Right lobe of liver (tissue), 6 donors: ENCODE measurements around the gene S100PBP. TPM values are rescaled to one million over a fixed set of nuclear protein-coding genes. Genes with fewer than 3 reads are reported as not detected.

Experiments
- ATAC-seq, 4 donors: fragments of 200-7000 bp; cut with Tn5 transposase; one replicate each; pipeline ENCODE4 v1.9.1; 2020; ENCODE audit warnings: mild to moderate bottlenecking in 4 of 4, moderate library complexity in 4 of 4
- DNase-seq, 3 donors: peaks; one replicate each; pipeline ENCODE4 v3.0.0-alpha.2; 2020
- H3K27ac ChIP-seq, 3 donors: fragments of 200-600 bp; one replicate each; pipeline ENCODE4 v1.8.0; 2022
- H3K27me3 ChIP-seq, 2 donors: fragments of 200-600 bp; one replicate each; pipeline ENCODE4 v1.8.0; 2022
- H3K36me3 ChIP-seq, 4 donors: fragments of 200-600 bp; sonication (generic) in 1 of 4; one replicate each; pipeline versions ENCODE4 v1.5.1 to v1.8.0; 2017 to 2022; ENCODE audit warnings: control low read depth in 1 of 4
- H3K4me1 ChIP-seq, 4 donors: fragments of 200-600 bp; sonication (generic) in 1 of 4; one replicate each; pipeline versions ENCODE4 v1.5.1 to v1.8.0; 2017 to 2022; ENCODE audit warnings: control low read depth in 1 of 4
- H3K4me3 ChIP-seq, 3 donors: fragments of 200-600 bp; one replicate each; pipeline ENCODE4 v1.8.0; 2022
- H3K9me3 ChIP-seq, 4 donors: fragments of 200-600 bp; sonication (generic) in 1 of 4; one replicate each; pipeline versions ENCODE4 v1.5.1 to v1.8.0; 2017 to 2022; ENCODE audit warnings: control low read depth in 1 of 4
- POLR2A ChIP-seq: fragments of 450-650 bp; IDR thresholded peaks from one replicate; pipeline ENCODE4 v1.6.1; 2017; ENCODE audit warnings: antibody characterized with exemption, mild to moderate bottlenecking
- WGBS: methylation state at CpG from one replicate; pipeline ENCODE4 v1.1.6; 2018; ENCODE audit warnings: low coverage, low lambda C conversion rate; ENCODE audit not compliant: insufficient coverage; ENCODE audit errors: missing lambda C conversion rate; 5-methylcytosine and 5-hydroxymethylcytosine counted together
- intact Hi-C, 2 donors: fragments of 100-400 bp; cut with DNase I; formaldehyde crosslinking; loops; one replicate each; pipeline versions ENCODE4 v1.11.2 to v1.14.1; 2022
- total RNA-seq, 6 experiments: library from RNA; depleted of rRNA in 2 of 6; stranded (reverse); fragments of >200 nt in 2 of 6; fragmentation: NEBNext Ultra II Directional in 3 of 6; extraction: Animal tissue kit (Norgen Biotek cat#: 25700) in 3 of 6; gene quantifications; one replicate each; pipeline versions ENCODE4 v1.1.0 to v1.2.4, GENCODE V29; 2016 to 2023
- TF ChIP-seq, protein P1 (sequence below), 4 donors: fragments of 200-600 bp in 3 of 4; fragments of 450-650 bp in 1 of 4; IDR thresholded peaks; one replicate each; pipeline versions ENCODE4 v1.5.1 to v1.8.0; 2016 to 2022; ENCODE audit warnings: antibody characterized with exemption in 4 of 4, mild to moderate bottlenecking in 2 of 4
- donor health status: DM: no; HTN: yes; CAD: no.
- donor health status: DM: no; HTN: no; CAD: no.
- donor health status: DM: no; HTN: no; CAD: no.
- donor health status: DM: no; HTN: yes; CAD: no.
- donor health status: DM: no; HTN: yes; CAD: no.

Gene S100PBP
- total RNA-seq, 6 experiments from 2014 or later, result 7.6 to 14.6 (median 10.5) TPM

DNA sequence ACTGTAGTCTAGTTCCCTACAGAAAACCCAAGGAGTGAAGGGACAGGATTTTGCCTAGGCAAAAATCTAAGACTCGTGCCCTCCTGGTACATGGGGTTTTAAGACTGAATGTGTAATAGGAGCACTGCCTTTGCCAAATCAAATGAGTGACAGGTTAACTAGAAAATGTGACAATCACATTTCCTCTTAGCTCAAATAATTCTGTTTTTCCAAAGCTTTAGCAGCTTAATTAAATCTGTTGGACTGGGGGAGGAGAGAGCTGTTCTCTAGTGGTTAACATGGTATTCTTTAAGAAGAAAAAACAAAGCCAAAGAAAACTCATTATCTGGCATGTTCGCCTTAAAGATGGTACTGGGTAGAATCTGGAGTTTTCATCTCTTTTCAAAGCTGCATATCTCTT lies 40.7 kb downstream of the S100PBP start:
- H3K36me3 ChIP-seq, result peaks cover 0 to 21% (median 7%) of the 10 kb centered on the region in 4 donors
- peaks cover 0 to 9% (median 4%) of the 10 kb centered on the region in 4 donors for H3K4me1 ChIP-seq
- no peak overlapping the region for H3K4me3 ChIP-seq
- TF ChIP-seq POLR2A, result no peak
- TF ChIP-seq, protein P1, sequence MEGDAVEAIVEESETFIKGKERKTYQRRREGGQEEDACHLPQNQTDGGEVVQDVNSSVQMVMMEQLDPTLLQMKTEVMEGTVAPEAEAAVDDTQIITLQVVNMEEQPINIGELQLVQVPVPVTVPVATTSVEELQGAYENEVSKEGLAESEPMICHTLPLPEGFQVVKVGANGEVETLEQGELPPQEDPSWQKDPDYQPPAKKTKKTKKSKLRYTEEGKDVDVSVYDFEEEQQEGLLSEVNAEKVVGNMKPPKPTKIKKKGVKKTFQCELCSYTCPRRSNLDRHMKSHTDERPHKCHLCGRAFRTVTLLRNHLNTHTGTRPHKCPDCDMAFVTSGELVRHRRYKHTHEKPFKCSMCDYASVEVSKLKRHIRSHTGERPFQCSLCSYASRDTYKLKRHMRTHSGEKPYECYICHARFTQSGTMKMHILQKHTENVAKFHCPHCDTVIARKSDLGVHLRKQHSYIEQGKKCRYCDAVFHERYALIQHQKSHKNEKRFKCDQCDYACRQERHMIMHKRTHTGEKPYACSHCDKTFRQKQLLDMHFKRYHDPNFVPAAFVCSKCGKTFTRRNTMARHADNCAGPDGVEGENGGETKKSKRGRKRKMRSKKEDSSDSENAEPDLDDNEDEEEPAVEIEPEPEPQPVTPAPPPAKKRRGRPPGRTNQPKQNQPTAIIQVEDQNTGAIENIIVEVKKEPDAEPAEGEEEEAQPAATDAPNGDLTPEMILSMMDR (IDR thresholded peaks at IDR 0.05), result no peak
- no peak for DNase-seq
- H3K27ac ChIP-seq, result no peak overlapping the region
- no peak for ATAC-seq
- H3K27me3 ChIP-seq, result no peaks in the 10 kb centered on the region
- intact Hi-C loops, result no loop called here
- H3K9me3 ChIP-seq, result no peaks in the 10 kb centered on the region
- WGBS, result 88% methylated on average over 2 of the region's 2 CpGs

- no peak overlapping the region for H3K4me3 ChIP-seq
- H3K27me3 ChIP-seq, result no peaks in the 10 kb centered on the region
- no peak for ATAC-seq
- H3K9me3 ChIP-seq, result no peaks in the 10 kb centered on the region
- 94% methylated on average over 5 of the region's 7 CpGs for WGBS
- TF ChIP-seq POLR2A, result no peak
- TF ChIP-seq, protein P1 (IDR thresholded peaks at IDR 0.05), result no peak
- peaks cover 0 to 10% (median 5%) of the 10 kb centered on the region in 4 donors for H3K4me1 ChIP-seq
- intact Hi-C loops, result no loop called here
- peaks cover 0 to 21% (median 7%) of the 10 kb centered on the region in 4 donors for H3K36me3 ChIP-seq
- DNase-seq, result no peak
- H3K27ac ChIP-seq, result no peak overlapping the region
Observed at GRCh38 chr1:32858791-32859190, 41.3 kb downstream of the S100PBP start.

- Histone ChIP-seq H3K4me1 (peaks cover 0 to 12% (median 3%) of the 10 kb centered on the region in 4 donors), H3K4me3 (no peak overlapping the region), H3K27me3 (no peaks in the 10 kb centered on the region), H3K9me3 (no peaks in the 10 kb centered on the region), H3K36me3 (peaks cover 0 to 21% (median 7%) of the 10 kb centered on the region in 4 donors), H3K27ac (no peak overlapping the region)
- WGBS, result 94% methylated on average over 2 of the region's 2 CpGs
- no peak for TF ChIP-seq POLR2A
- TF ChIP-seq, protein P1 (IDR thresholded peaks at IDR 0.05), result no peak
- no peak for ATAC-seq
- intact Hi-C loops, result no loop called here
- DNase-seq, result no peak
Observed at GRCh38 chr1:32859915-32860314, 42.5 kb downstream of the S100PBP start.

DNA sequence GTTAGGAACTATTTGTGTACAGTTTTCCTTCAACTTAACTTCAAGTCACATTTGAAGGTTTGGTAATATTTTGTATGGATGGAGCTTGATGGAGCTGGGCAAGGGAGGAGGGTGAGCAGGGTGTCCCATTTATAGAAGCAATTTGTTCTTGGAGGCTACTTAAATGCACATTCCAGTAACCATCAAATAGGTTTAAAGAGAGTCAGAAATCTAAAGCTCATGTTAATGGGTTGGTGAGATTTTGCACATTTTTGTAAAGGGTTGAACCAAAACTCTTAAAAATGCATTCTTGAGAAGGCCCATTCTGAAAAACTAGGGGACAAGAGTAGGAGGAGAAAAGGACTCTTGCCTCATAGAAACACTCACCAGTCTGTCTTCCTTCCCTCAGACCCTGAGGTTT lies 43.1 kb downstream of the S100PBP start:
- Histone ChIP-seq H3K36me3 (peaks cover 0 to 19% (median 7%) of the 10 kb centered on the region in 4 donors), H3K9me3 (no peaks in the 10 kb centered on the region), H3K4me1 (peaks cover 0 to 15% (median 4%) of the 10 kb centered on the region in 4 donors), H3K27me3 (no peaks in the 10 kb centered on the region), H3K4me3 (no peak overlapping the region), H3K27ac (no peak overlapping the region)
- DNase-seq (no peak), ATAC-seq (no peak)
- TF ChIP-seq, protein P1 (IDR thresholded peaks at IDR 0.05), result no peak
- TF ChIP-seq POLR2A, result no peak
- intact Hi-C loops, result no loop called here
